Uterus (tissue), 4 donors: Measurements from ENCODE around the gene MIOS. TPM values are rescaled to one million over a fixed set of nuclear protein-coding genes. Genes with fewer than 3 reads are reported as not detected.
A peak's percentile ranks its signal among the peaks of the same experiment; 100 is the strongest.

Experiments used
- DNase-seq, 2 donors: peaks; one replicate each; pipeline ENCODE4 v3.0.0-alpha.2; 2019 to 2020
- H3K27ac ChIP-seq, 2 donors: fragments of 200-600 bp; sonication (generic); 1 replicate in 1 of 2; 2 replicates in 1 of 2; pipeline ENCODE4 v1.5.1; 2016 to 2018
- H3K27me3 ChIP-seq, 2 donors: fragments of 200-600 bp; sonication (generic); one replicate each; pipeline ENCODE4 v1.5.1; 2018 to 2019; ENCODE audit warnings: control low read depth in 1 of 2
- H3K36me3 ChIP-seq, 2 donors: fragments of 200-600 bp; sonication (generic); one replicate each; pipeline ENCODE4 v1.5.1; 2019; ENCODE audit warnings: control low read depth in 1 of 2
- H3K4me1 ChIP-seq, 2 donors: fragments of 200-600 bp; sonication (generic); one replicate each; pipeline ENCODE4 v1.5.1; 2018 to 2019; ENCODE audit warnings: control low read depth in 1 of 2
- H3K4me3 ChIP-seq, 2 donors: fragments of 200-600 bp; sonication (generic); 1 replicate in 1 of 2; 2 replicates in 1 of 2; pipeline ENCODE4 v1.5.1; 2018 to 2019; ENCODE audit warnings: mild to moderate bottlenecking in 1 of 2
- H3K9me3 ChIP-seq, 2 donors: fragments of 200-600 bp; sonication (generic); one replicate each; pipeline ENCODE4 v1.5.1; 2019; ENCODE audit warnings: control low read depth in 1 of 2
- CTCF ChIP-seq, 4 experiments: fragments of 200-600 bp in 2 of 4; fragments of 450-650 bp in 2 of 4; sonication (generic) in 2 of 4; IDR thresholded peaks; one replicate each; pipeline ENCODE4 v1.5.1; 2016 to 2019; ENCODE audit warnings: antibody characterized with exemption in 4 of 4, mild to moderate bottlenecking in 2 of 4, moderate library complexity in 1 of 4
- POLR2A ChIP-seq, 2 donors: fragments of 450-650 bp; IDR thresholded peaks; one replicate each; pipeline ENCODE4 v1.6.1; 2016; ENCODE audit warnings: antibody characterized with exemption in 2 of 2, mild to moderate bottlenecking in 1 of 2, moderate library complexity in 1 of 2
- intact Hi-C: fragments of 100-400 bp; cut with DNase I; formaldehyde crosslinking; loops from one replicate; pipeline ENCODE4 v1.15.1; 2023; ENCODE audit warnings: low total_unique reads
- total RNA-seq, 4 donors: library from RNA; depleted of rRNA in 3 of 4; stranded (reverse); fragments of >200 nt in 3 of 4; gene quantifications; one replicate each; pipeline versions ENCODE4 v1.1.0 to v1.2.4, GENCODE V29; 2014 to 2023
- donor health status: DM: yes; HTN: yes; CAD: no.

The MIOS gene
- total RNA-seq, 4 donors from 2014 or later = 13.2 to 124 (median 28.5) TPM

- no peaks in the 10 kb centered on the region for H3K27me3 ChIP-seq
- H3K9me3 ChIP-seq = no peaks in the 10 kb centered on the region
- DNase-seq = peak in 1 of 2 donors; percentile 18
- H3K4me1 ChIP-seq = no peaks in the 10 kb centered on the region
- H3K27ac ChIP-seq = peak overlapping the region; percentile 76 to 85
- H3K36me3 ChIP-seq = no peaks in the 10 kb centered on the region
- intact Hi-C loops = no loop called here
- TF ChIP-seq POLR2A (IDR thresholded peaks at IDR 0.05) (no peak), CTCF (IDR thresholded peaks at IDR 0.05) (no peak)
- peak overlapping the region; percentile 63 to 87 for H3K4me3 ChIP-seq
Measured at GRCh38 chr7:7641129-7641663, 74.5 kb downstream of the MIOS start.

GRCh38 chr7:7642081-7642480 lies 75.4 kb downstream of the MIOS start:
- Histone ChIP-seq H3K36me3 (no peaks in the 10 kb centered on the region), H3K4me1 (no peaks in the 10 kb centered on the region), H3K27me3 (no peaks in the 10 kb centered on the region), H3K9me3 (no peaks in the 10 kb centered on the region), H3K27ac (no peak overlapping the region), H3K4me3 (no peak overlapping the region)
- TF ChIP-seq CTCF (IDR thresholded peaks at IDR 0.05) (no peak), POLR2A (IDR thresholded peaks at IDR 0.05) (no peak)
- intact Hi-C loops = no loop called here
- no peak for DNase-seq

DNA sequence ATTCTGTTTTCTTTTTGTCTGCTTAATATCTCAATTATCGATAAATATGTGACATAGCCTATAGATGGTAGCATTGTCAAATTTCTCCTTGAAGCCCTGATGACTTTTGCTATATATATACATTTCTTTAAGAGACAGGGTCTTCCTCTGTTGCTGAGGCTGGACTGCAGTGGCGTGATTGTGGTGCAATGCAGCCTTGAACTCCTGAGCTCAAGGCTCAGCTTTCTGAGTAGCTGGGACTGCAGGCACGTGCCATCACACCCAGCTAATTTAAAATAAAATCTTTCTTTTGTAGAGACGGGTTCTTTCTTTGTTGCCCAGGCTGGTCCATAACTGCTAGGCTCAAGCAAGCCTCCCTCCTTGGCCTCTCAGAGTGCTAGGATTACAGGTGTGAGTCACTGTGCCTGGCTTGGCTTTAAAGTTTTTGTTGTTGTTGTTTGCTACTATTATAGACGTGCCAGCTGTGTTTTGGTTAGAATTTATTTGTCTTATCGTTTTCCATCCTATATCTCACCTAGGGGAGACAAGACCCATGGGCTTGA lies 80.9 kb downstream of the MIOS start:
- Histone ChIP-seq H3K27me3 (no peaks in the 10 kb centered on the region), H3K9me3 (no peaks in the 10 kb centered on the region), H3K36me3 (no peaks in the 10 kb centered on the region), H3K27ac (no peak overlapping the region), H3K4me3 (no peak overlapping the region), H3K4me1 (no peaks in the 10 kb centered on the region)
- TF ChIP-seq CTCF (IDR thresholded peaks at IDR 0.05) (no peak), POLR2A (IDR thresholded peaks at IDR 0.05) (no peak)
- no peak for DNase-seq
- intact Hi-C loops = no loop called here

DNA sequence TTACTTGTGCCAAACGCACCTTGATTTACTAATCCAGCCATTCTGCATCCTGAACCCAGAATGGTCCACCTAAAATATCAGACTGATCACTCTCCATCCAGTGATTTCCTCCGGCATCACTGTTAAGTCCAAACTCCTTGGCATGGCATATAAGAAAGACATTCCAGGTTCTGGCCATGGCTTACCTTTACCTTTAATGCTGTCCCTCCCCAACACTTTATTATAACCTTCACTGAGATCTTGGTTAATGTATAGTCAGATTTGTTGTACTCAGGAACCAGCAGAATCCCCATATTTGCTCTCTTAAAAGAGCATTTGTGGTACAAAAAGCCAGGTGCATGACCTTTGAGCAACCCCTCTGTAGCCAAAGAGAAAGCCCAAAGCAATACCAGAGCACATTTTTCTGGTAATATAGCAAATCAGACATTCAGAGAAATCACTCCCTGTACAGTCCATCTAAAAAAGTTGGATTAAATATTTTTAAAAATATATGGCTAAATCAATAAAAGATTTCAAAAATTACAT lies 84.1 kb downstream of the MIOS start:
- H3K9me3 ChIP-seq = no peaks in the 10 kb centered on the region
- TF ChIP-seq POLR2A (IDR thresholded peaks at IDR 0.05) (no peak), CTCF (IDR thresholded peaks at IDR 0.05) (no peak)
- no peaks in the 10 kb centered on the region for H3K27me3 ChIP-seq
- H3K4me3 ChIP-seq = no peak overlapping the region
- DNase-seq = no peak
- no peak overlapping the region for H3K27ac ChIP-seq
- H3K36me3 ChIP-seq = no peaks in the 10 kb centered on the region
- H3K4me1 ChIP-seq = no peaks in the 10 kb centered on the region
- intact Hi-C loops = no loop called here

GRCh38 chr7:7651479-7651878 lies 84.8 kb downstream of the MIOS start:
- TF ChIP-seq POLR2A (IDR thresholded peaks at IDR 0.05) (no peak), CTCF (IDR thresholded peaks at IDR 0.05) (no peak)
- no peaks in the 10 kb centered on the region for H3K36me3 ChIP-seq
- H3K27ac ChIP-seq = no peak overlapping the region
- intact Hi-C loops = no loop called here
- no peaks in the 10 kb centered on the region for H3K9me3 ChIP-seq
- no peaks in the 10 kb centered on the region for H3K27me3 ChIP-seq
- no peak overlapping the region for H3K4me3 ChIP-seq
- DNase-seq = no peak
- H3K4me1 ChIP-seq = no peaks in the 10 kb centered on the region
